Measurements from ENCODE around the gene KRT80. TPM values are rescaled to one million over a fixed set of nuclear protein-coding genes. Genes with fewer than 3 reads are reported as not detected.

KRT80 gene
- polyA plus RNA-seq, 3 donors: 0.18 to 0.52 (median 0.37) TPM

GRCh38 chr12:52228366-52228765, 36.6 kb upstream of the KRT80 start:
- peaks cover 10 to 12% of the 10 kb centered on the region in 2 donors for H3K36me3 Mint-ChIP-seq
- peaks cover 70% of the 10 kb centered on the region for H3K4me1 Mint-ChIP-seq
- H3K9me3 ChIP-seq (replicated peaks in 1 of 2; ENCODE audit: control insufficient read depth in 1 of 2, insufficient read depth in 1 of 2, low read length in 2 of 2): no peaks in the 10 kb centered on the region
- no peaks in the 10 kb centered on the region for H3K79me2 ChIP-seq (ENCODE audit: insufficient read depth, low read length)
- peak overlapping the region in 2 of 7 donors; percentile 11 to 62 for H3K27ac Mint-ChIP-seq
- H3K9ac ChIP-seq (ENCODE audit: insufficient read depth, low read length, poor library complexity, severe bottlenecking): no peak overlapping the region
- peaks cover 29 to 60% of the 10 kb centered on the region in 2 donors for H3K4me1 ChIP-seq (ENCODE audit: control insufficient read depth in 1 of 2, insufficient read depth in 2 of 2, low read length in 2 of 2)
- no peaks in the 10 kb centered on the region for H3K36me3 ChIP-seq (replicated peaks in 1 of 2; ENCODE audit: control insufficient read depth in 1 of 2, insufficient read depth in 2 of 2, low read length in 2 of 2)
- H3K27me3 ChIP-seq (ENCODE audit: control insufficient read depth in 2 of 2, insufficient read depth in 2 of 2, low read length in 2 of 2): peaks cover 9 to 30% of the 10 kb centered on the region in 2 donors
- H3K4me3 Mint-ChIP-seq: no peak overlapping the region
- peaks cover 35 to 43% (median 40%) of the 10 kb centered on the region in 3 donors for H3K27me3 Mint-ChIP-seq (ENCODE audit: low read depth in 3 of 3)
- no CpG with 5 or more reads among the region's 3 CpGs for WGBS (ENCODE audit: insufficient coverage)
- H3K4me2 ChIP-seq (replicated peaks; ENCODE audit: extremely low read depth, low read length, poor library complexity, severe bottlenecking): no peak overlapping the region
- H3K9me3 Mint-ChIP-seq: peaks cover 0 to 15% (median 9%) of the 10 kb centered on the region in 7 donors
- H4K20me1 ChIP-seq (ENCODE audit: insufficient read depth, low read length): no peaks in the 10 kb centered on the region
- no peak for TF ChIP-seq CTCF (IDR thresholded peaks at IDR 0.05)
- H3K27ac ChIP-seq (ENCODE audit: low read depth in 1 of 2, low read length in 2 of 2): no peak overlapping the region
- no peak for DNase-seq
- H3K4me3 ChIP-seq (replicated peaks in 1 of 3; ENCODE audit: low read depth in 2 of 3, low read length in 3 of 3): no peak overlapping the region
- H2AFZ ChIP-seq (ENCODE audit: insufficient read depth, low read depth, low read length, poor library complexity, severe bottlenecking): no peak overlapping the region
- intact Hi-C loops (cut with micrococcal nuclease): no loop called here

GRCh38 chr12:52227606-52228166, 35.9 kb upstream of the KRT80 start:
- Histone ChIP-seq H3K4me2 (replicated peaks; ENCODE audit: extremely low read depth, low read length, poor library complexity, severe bottlenecking) (no peak overlapping the region), H3K27ac (ENCODE audit: low read depth in 1 of 2, low read length in 2 of 2) (peak overlapping the region in 1 of 2 donors; percentile 43), H3K9me3 (replicated peaks in 1 of 2; ENCODE audit: control insufficient read depth in 1 of 2, insufficient read depth in 1 of 2, low read length in 2 of 2) (no peaks in the 10 kb centered on the region), H2AFZ (ENCODE audit: insufficient read depth, low read depth, low read length, poor library complexity, severe bottlenecking) (no peak overlapping the region), H4K20me1 (ENCODE audit: insufficient read depth, low read length) (no peaks in the 10 kb centered on the region), H3K27me3 (ENCODE audit: control insufficient read depth in 2 of 2, insufficient read depth in 2 of 2, low read length in 2 of 2) (peaks cover 5 to 24% of the 10 kb centered on the region in 2 donors), H3K36me3 (replicated peaks in 1 of 2; ENCODE audit: control insufficient read depth in 1 of 2, insufficient read depth in 2 of 2, low read length in 2 of 2) (no peaks in the 10 kb centered on the region), H3K79me2 (ENCODE audit: insufficient read depth, low read length) (no peaks in the 10 kb centered on the region), H3K4me3 (replicated peaks in 1 of 3; ENCODE audit: low read depth in 2 of 3, low read length in 3 of 3) (no peak overlapping the region), H3K9ac (ENCODE audit: insufficient read depth, low read length, poor library complexity, severe bottlenecking) (no peak overlapping the region), H3K4me1 (ENCODE audit: control insufficient read depth in 1 of 2, insufficient read depth in 2 of 2, low read length in 2 of 2) (peaks cover 29 to 54% of the 10 kb centered on the region in 2 donors)
- H3K36me3 Mint-ChIP-seq: peaks cover 10 to 12% of the 10 kb centered on the region in 2 donors
- H3K4me3 Mint-ChIP-seq: peak overlapping the region in 1 of 2 donors; percentile 72
- intact Hi-C loops (cut with micrococcal nuclease): no loop called here
- H3K4me1 Mint-ChIP-seq: peaks cover 68% of the 10 kb centered on the region
- DNase-seq: peak in 2 of 3 donors; percentile 56 to 66
- peak overlapping the region in 6 of 7 donors; percentile 55 to 88 (median 78) for H3K27ac Mint-ChIP-seq
- peaks cover 31 to 37% (median 36%) of the 10 kb centered on the region in 3 donors for H3K27me3 Mint-ChIP-seq (ENCODE audit: low read depth in 3 of 3)
- TF ChIP-seq CTCF (IDR thresholded peaks at IDR 0.05): no peak
- WGBS (ENCODE audit: insufficient coverage): no CpG with 5 or more reads among the region's 5 CpGs
- H3K9me3 Mint-ChIP-seq: peaks cover 0 to 13% (median 8%) of the 10 kb centered on the region in 7 donors
